GM19240 (cell line): ENCODE results near the gene SLC25A10.

Source experiments
- DNase-seq: peaks from one replicate; pipeline ENCODE4 v3.0.0; 2011; ENCODE audit warnings: low spot score; ENCODE audit not compliant: insufficient read length

The SLC25A10 gene

GRCh38 chr17:81705518-81706231 is 6.4 kb upstream of the SLC25A10 start:
- no peak for DNase-seq

DNA sequence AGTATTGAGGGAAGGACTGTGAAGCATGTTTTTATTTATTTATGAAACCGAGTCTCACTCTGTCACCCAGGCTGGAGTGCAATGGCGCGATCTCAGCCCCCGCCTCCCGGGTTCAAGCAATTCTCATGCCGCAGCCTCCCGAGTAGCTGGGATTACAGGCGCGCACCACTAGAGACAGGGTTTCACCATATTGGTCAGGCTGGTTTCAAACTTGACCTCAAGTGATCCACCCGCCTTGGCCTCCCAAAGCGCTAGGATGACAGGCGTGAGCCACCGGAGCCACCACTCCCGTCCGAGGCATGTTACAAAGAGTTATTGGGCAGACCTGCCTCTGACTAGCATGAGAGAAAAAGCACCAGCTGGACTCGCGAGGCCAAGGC is 5.9 kb upstream of the SLC25A10 start:
- DNase-seq: no peak

GRCh38 chr17:81706757-81707624 is 5.1 kb upstream of the SLC25A10 start:
- DNase-seq: no peak

GRCh38 chr17:81707725-81708646 is 4.1 kb upstream of the SLC25A10 start:
- no peak for DNase-seq

- DNase-seq: no peak
Observed at GRCh38 chr17:81708739-81709185, 3.3 kb upstream of the SLC25A10 start.

DNA sequence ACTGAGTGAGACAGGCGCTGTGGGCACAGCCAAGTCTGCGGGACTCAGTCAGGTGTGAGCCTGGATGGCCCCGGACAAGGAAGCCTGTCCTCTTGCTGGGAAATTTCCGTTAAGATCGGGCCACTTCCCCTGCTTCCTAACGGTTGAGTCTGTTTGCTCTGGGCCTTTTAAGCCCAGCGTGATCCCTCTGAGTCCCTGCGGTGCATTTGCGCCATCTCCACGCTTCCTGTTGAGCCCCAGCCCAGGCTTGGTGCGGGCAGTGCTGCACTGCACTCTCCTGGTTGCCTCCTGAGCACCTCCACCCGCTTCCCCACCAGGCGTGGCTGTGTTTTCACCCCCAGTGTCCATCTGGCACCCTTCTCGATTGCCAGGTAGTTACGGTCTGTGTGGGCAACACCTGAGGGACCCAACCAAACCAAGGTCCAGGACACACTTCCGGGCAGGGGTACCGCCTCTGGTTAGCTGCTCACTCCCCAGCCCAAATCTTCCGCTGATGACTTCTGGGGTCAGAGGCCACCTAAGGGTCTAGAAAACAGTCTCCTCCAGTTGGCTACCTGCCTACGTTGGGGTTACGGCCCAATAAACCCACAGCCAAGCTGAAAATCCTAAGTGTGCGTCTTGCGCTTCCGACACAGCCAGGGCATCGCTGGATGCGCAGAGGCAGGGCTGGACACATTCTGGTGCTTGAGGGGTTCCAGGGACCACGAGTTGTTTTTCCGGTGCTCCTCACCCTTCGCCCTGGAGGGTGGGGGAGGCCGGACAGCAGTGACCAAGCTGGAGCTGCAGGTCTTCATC is 1.4 kb upstream of the SLC25A10 start:
- no peak for DNase-seq

DNA sequence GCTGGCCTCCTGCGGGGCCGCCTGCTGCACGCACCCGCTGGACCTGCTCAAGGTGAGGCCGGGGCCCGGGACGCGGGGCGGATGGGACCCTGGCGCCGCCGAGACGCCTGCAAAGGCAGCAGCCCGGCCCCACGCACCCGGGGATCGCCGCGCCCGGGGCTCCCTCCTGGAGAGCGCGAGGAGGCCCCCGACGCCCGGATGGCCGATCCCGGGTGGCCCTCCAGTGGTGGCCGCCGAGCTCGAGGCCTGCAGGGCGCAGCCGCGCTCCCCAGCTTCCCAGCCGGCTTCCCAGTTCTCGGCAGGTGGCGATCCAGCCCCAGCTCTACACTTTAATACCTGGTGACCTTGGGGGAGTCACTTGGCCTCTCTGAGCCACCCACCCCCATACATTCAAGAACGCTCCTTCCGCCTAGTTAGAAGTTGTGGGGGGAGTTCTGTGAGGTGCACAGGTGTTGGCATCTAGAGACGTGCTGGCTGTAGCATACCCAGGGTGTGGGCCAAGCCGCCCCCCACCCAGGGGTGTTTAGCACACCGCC is 452 bp downstream of the SLC25A10 start:
- DNase-seq: no peak

DNA sequence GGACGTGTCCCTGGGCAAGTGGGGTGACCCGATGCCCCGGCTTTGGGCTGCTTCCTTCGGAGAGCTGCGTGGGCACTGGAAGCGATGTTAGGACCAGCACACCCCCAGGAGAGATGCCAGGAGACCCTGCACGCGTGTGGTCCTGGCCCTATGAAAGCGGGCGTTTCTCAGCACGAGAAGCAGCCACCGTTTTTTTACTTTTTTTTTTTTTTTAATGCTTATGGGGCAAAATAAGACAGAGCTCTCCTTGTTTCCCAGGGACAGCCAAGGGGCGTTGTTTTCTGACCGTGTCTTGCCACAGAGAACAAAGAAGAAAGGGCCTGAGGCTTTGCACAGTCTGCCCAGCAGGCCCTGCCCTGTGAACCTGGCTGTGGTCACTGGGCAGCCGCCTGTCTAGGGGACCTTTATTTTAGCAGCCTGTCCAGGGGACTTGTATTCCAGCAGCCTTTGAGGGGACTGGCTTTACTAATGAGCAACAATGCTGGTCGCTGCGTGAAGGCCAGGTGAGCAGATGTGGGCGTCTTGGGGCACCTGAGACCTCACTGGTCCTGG is 996 bp downstream of the SLC25A10 start:
- no peak for DNase-seq

DNA sequence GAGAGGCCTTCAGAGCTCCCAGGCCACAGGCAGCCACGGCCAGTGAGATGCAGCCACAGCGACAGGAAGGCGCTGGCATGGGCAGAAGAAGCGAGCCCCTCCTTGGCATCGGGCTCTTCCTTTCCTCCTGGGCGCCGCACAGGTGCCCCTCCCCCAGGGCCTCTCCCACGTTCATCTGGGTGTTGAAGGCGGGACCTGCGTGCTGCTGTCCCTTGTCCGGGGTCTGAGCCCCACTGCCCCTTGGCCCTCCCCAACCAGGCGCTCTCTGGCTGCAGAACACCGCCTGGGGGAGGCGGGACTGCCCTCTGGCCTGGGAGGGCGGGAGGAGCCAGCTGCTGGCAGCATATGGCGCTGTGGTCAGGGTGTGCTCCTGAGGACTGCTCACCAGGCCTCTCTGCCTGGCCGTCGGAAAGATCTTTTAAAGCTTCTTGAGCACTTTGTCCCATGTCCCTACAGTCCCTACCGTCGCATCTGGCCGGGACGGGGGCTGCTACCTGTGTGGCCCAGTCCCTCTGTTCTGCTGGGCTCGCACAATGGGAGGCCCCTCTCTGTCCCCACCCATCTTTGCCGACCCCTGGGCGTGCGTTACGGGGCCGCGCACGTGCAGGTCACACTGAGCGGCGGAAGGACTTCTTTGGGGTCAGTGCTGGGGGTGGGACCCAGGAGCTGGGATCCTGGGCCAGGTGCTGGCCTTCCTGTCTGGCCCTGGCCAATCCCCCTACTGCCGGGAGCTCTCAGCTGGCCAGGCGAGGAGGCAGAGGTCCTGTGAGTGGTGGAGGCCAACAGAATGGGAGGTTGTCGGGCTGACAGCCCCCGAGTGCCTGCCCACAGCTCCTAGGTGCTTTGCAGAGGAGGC is 1.7 kb downstream of the SLC25A10 start:
- DNase-seq: no peak

- no peak for DNase-seq
Observed at GRCh38 chr17:81714412-81715106, 2.5 kb downstream of the SLC25A10 start.

DNA sequence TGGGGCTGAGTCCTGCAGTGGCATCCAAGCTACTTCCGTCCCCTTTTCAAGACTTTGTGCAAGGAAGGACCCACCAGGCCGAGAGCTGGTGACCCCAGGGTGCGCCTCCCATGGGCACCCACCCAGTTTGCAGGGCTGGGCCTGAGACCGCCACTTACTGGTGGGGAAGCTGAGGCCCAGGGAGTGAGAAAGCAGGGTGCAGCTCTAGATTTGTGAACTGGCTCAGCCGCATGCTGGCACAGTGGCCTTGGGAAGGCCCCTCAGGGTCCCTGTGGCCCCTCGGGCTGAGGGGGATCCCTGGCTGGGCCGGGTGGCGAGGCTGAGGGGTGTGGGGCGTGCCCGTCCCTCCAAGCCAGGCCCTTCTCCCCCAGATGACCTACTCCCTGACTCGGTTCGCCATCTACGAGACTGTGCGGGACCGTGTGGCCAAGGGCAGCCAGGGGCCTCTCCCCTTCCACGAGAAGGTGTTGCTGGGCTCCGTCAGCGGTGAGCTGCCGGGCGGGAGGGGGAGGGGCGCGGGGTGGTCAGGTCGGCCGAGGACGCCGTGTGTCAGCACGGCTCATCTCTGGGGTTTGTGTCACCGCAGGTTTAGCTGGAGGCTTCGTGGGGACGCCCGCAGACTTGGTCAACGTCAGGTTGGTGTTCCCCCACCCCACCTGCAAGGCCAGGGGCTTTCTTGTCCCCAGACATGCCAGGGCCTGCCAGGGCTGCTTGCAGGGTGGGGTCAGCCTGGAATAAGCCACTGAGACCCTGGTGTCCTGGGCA is 3.2 kb downstream of the SLC25A10 start:
- no peak for DNase-seq

- DNase-seq: no peak
Observed at GRCh38 chr17:81715872-81716673, 4.0 kb downstream of the SLC25A10 start.

- no peak for DNase-seq
Observed at GRCh38 chr17:81716674-81716996, 4.6 kb downstream of the SLC25A10 start.

DNA sequence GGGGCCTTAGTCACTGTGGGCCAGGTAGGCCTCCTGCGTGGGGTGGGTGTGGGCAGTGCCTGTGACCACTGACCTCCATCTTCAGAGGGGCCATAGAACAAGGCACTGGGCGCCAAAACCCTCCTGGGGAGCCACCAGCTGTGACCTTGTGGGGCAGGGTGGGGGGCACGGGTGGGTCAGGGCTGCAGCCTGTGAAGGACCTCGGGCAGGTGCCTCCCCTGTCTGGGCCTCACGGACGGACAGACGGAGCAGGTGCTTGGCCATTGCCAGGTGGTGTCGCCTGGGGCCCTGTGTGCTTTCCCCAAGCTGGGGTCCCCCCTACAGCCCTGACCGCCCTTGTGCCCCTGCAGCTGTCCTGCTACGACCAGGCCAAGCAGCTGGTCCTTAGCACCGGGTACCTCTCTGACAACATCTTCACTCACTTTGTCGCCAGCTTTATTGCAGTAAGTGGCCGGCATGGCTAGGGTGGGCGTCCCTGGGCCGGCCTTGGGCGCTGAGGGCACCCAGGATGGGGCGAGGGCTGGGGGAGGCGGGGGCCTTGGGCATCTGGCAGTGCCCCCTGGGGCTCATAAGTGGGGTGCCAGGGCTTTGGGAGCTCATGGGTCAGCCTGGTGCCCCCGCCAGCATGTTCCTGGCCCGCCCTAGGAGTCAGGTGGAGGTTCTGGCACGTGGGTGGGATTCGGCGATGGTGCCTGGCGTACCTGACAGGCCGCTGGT is 5.1 kb downstream of the SLC25A10 start:
- DNase-seq: no peak

DNA sequence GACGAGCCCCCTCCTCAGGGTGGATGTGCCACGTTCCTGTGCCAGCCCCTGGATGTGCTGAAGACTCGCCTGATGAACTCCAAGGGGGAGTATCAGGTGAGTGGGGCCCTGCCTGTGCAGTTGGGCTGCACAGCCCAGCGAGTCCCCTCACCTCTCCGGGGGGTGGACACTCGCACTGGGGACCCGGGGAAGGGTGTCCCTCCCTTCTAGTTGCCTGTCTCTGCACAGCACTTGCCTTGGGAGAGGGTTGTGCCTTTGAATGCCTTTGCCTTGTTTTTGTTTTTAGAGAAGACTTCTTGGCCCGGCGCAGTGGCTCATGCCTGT is 5.6 kb downstream of the SLC25A10 start:
- DNase-seq: no peak

- no peak for DNase-seq
Observed at GRCh38 chr17:81719410-81720266, 7.6 kb downstream of the SLC25A10 start.
